HG03439 (cell line): Measurements from ENCODE around the gene CLCNKA.

Experiments
- ATAC-seq: cut with Tn5 transposase; IDR thresholded peaks from one replicate; pipeline ENCODE4 v1.9.1; 2021; ENCODE audit warnings: mild to moderate bottlenecking, moderate library complexity; ENCODE audit not compliant: unreplicated experiment

CLCNKA gene

GRCh38 chr1:16076031-16076864, 54.4 kb downstream of the CLCNKA start:
- no peak for ATAC-seq

DNA sequence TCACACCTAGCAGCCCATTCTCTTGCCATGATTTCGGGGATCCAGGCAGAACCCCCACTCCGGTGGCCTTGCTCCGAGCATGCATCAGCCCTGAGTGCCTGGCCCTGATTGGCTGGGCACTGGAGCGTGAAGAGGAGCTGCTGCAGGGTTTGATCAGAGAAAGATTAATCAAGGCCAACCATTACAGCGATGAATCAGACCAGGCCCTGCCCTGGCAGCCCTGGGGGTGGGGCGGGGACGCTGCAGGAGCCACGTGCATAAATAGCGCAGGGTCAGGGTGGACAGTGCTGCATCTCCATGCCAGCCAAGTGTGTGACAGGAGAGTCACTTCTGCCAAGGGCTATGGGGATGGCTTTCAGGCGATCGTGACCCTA, 55.0 kb downstream of the CLCNKA start:
- ATAC-seq = no peak

DNA sequence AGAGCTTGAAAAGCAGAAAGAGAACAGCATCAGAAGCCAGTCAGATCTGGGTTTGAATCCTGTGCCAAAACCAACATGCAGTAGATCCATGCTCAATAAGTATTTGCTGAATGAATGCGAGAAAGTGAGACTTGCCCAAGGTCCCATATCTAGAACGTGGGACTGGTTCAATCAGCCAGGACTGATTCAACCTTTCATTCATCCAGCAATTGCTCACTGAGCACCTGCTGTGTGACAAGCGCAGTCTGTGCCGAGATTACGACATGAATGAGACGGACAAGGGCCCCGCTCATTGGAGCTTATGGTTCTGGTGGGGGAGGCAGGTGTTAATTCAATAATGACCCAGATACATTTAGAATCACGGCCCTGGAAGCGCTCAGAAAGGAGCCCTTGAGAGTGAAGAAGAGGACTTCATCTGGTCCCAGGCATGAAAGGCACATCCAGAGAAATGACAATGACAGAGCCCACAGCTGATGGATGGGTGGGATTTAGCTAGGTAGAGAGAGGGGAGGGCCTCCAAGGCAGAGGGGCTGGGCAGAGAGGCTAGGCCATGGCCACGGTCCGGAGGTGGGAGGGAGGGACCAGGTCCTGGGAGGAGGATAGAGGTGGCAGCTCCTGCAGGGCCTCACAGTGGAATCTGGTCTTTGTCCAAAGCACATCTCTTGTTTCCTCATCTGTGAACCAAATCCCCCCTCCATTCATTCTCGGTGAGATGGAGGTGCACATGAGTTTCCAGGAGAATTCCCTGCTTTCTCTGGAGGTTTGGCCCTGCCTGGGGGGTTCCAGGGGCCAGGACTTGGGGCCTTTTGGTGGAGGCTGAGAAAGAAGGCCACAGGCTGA, 55.8 kb downstream of the CLCNKA start:
- no peak for ATAC-seq

DNA sequence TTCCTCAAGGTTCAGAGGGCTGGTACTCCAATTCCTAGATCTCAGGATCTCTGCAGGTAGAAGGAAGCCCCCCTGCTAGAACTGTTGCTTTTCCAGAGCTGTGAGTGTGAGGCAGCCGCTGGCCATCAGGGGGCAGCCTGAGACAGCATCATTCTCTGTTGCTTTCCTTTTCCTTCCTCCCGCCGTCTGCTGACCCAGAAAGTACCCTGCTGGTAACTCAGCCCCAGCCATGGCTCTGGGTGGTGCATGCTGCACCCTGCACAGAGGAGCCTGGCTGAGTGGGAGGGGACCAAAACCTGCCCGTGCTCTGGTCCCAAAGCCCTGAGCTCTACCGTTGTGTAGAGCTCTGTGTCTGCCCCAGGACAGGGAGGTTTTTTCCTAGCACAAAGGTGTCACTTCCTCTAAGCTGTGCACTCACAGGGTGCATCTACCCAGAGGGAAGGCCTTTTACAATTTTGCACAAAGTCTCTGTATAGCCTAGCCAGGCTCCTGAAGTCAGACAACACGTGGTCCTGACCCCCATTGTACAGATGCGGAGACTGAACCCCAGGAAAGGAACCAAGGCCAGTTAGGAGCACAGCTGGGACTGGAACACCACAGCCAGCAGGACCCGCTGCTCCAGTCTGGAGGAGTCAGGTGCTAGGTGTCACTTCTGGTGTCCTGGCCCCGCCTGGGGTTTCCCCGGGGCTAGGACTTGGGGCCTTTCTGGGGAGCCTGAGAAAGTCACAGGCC, 57.3 kb downstream of the CLCNKA start:
- no peak for ATAC-seq

DNA sequence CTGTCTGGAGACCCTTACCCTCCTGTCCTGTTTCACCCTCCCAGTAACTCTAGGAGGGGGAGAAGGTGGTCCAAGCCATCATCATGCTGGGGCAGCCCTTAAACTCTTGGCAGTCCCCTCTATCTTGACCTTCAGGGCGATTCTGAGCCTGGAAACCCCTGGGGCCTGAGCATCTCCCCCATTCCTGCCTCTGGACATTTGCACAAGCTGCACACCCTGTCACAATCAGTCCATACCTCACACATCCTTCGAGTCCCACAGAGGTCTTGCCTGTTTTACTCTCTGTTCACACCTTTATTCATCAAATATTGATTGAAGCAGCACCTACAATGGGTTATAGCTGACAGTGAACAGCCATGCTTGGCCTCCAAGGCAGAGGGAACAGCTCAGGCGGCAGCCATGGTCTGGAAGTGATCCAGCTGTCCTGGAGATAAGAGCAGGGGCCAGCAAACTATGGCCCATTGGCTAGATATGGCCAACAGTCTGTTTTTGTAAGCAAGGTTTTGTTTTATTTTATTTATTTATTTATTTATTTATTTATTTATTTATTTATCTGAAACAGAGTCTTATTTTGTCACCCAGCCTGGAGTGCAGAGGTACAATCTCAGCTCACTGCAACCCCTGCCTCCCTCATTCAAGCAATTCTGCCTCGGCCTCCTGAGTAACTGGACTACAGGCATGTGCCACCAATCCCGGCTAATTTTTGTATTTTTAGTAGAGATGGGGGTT, 58.8 kb downstream of the CLCNKA start:
- ATAC-seq = no peak

DNA sequence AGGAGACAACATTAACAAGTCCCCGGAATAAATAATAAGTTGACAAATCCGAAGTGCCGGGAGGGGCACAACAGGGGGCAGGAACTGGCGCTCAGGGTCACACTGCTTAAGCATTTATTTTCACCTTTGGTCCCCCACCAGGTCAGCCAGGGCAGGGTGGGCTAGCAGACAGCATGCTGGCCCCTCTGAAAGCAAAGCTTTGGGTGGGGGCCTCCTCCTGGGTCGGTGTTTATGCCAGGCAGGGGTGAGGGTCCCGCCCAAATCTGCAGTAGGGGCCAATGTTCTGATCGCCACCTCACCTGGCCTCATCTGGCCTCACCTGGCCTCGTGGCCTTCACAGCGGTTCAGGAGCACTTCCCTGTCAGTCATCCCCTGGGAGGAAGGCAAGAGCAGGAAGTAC, 59.8 kb downstream of the CLCNKA start:
- no peak for ATAC-seq

- no peak for ATAC-seq
Measured at GRCh38 chr1:16082283-16083038, 60.6 kb downstream of the CLCNKA start.

DNA sequence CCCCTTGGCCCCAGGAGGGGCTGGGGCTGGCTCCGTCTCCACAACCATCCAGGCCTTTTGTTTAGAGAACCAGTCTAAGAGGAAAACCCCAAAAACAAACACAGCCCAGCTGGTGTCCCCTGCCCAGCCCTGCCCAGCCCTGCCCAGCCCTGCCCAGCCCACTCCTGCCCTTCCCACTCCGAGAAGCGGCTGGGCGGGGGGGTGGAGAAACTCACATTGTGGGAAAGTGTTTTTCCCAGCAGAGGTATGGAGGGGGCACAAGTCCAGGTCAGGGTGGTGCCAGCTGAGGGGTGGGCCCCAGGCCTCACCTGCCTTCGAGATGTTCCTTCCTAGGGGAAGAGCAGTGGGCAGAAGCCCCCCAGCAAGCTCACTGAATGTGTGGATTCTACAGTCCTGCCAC, 61.6 kb downstream of the CLCNKA start:
- no peak for ATAC-seq
